ENCODE data around the gene EHD1. TPM values are rescaled to one million over a fixed set of nuclear protein-coding genes. Genes with fewer than 3 reads are reported as not detected.

Gene EHD1
- total and polyA plus RNA-seq, 9 of the 15 experiments (the other 6 are each of a cell fraction or from before 2014, with no cell fraction given): 0.46 to 65.0 (median 16.4) TPM

- TF ChIP-seq ZBTB40 (IDR thresholded peaks at IDR 0.05): peak; percentile 66; the same call in 1 of the 2 replicates
- TF ChIP-seq ZBTB40 (CRISPR knock-in tag; IDR thresholded peaks at IDR 0.05): no peak
- peak; percentile 88 for TF ChIP-seq SMARCA4 (IDR thresholded peaks at IDR 0.05)
- TF ChIP-seq USF1 (CRISPR knock-in tag; IDR thresholded peaks at IDR 0.05): peak; percentile 65
- peak; percentile 59 for TF ChIP-seq POLR2B (IDR thresholded peaks at IDR 0.05; ENCODE audit: low read depth, partially characterized antibody)
- TF ChIP-seq FOSL1 (tag; conservative IDR thresholded peaks at IDR 0.05): peak; percentile 96
- TF ChIP-seq SP1 (CRISPR knock-in tag; IDR thresholded peaks at IDR 0.05): peak; percentile 79; the same call in 1 of the 2 replicates
- peak; percentile 53 for TF ChIP-seq ASH1L (IDR thresholded peaks at IDR 0.05; ENCODE audit: borderline replicate concordance, low read depth, partially characterized antibody)
- TF ChIP-seq TEAD2 (tag; IDR thresholded peaks at IDR 0.05): no peak
- peak; percentile 85 for TF ChIP-seq ZNF589 (CRISPR knock-in tag; IDR thresholded peaks at IDR 0.05; ENCODE audit: low read depth)
- peak; percentile 83 for TF ChIP-seq MEIS2 (IDR thresholded peaks at IDR 0.05; ENCODE audit: partially characterized antibody)
- TF ChIP-seq ZNF639 (CRISPR knock-in tag; conservative IDR thresholded peaks at IDR 0.05 in 1 of 2, IDR thresholded peaks at IDR 0.05 in 1 of 2): peak in 1 of 2 experiments; percentile 72; a peak in 2 of 4 replicates
- TF ChIP-seq PKNOX1 (IDR thresholded peaks at IDR 0.05): peak; percentile 37; the same call in 1 of the 2 replicates
These were observed 7.2 kb upstream of the EHD1 start (continued) for GRCh38 chr11:64885367-64886286.

Measured in K562 (cell line).